Loucy (cell line): ENCODE results near the gene PBX1.

Experiments used
- H2AFZ ChIP-seq: fragments of 200-600 bp; sonication (generic); 2 replicates; pipeline ENCODE4 v1.6.0; 2016; ENCODE audit warnings: antibody characterized with exemption, mild to moderate bottlenecking, low read length, moderate library complexity
- H3F3A ChIP-seq: fragments of 200-600 bp; 2 replicates; pipeline ENCODE4 v1.6.0; 2016; ENCODE audit warnings: antibody characterized with exemption, low read depth, mild to moderate bottlenecking
- H3K27me3 ChIP-seq: fragments of 200-600 bp; sonication (generic); 2 replicates; pipeline ENCODE4 v1.6.1; 2014; ENCODE audit warnings: low read length, mild to moderate bottlenecking; ENCODE audit not compliant: insufficient read depth, poor library complexity, severe bottlenecking
- H3K36me3 ChIP-seq: fragments of 200-600 bp; sonication (generic); 2 replicates; pipeline ENCODE4 v1.6.1; 2016; ENCODE audit warnings: low read length; ENCODE audit not compliant: insufficient read depth
- H3K4me1 ChIP-seq: fragments of 200-600 bp; sonication (generic); 2 replicates; pipeline ENCODE4 v1.5.1; 2014; ENCODE audit warnings: low read length, mild to moderate bottlenecking; ENCODE audit not compliant: insufficient read depth, poor library complexity, severe bottlenecking
- H3K4me2 ChIP-seq: fragments of 200-600 bp; sonication (generic); 2 replicates; pipeline ENCODE4 v1.6.0; 2014; ENCODE audit warnings: antibody characterized with exemption, low read length, low read depth, mild to moderate bottlenecking; ENCODE audit not compliant: poor library complexity, severe bottlenecking
- H3K4me3 ChIP-seq: fragments of 200-600 bp; sonication (generic); 2 replicates; pipeline ENCODE4 v1.5.1; 2014; ENCODE audit warnings: low read length, mild to moderate bottlenecking, mixed read lengths; ENCODE audit not compliant: poor library complexity, severe bottlenecking
- H3K79me2 ChIP-seq: fragments of 200-600 bp; sonication (generic); 2 replicates; pipeline ENCODE4 v1.6.1; 2014; ENCODE audit warnings: low read length; ENCODE audit not compliant: insufficient read depth
- H3K9ac ChIP-seq: fragments of 200-600 bp; sonication (generic); 2 replicates; pipeline ENCODE4 v1.6.0; 2014; ENCODE audit warnings: mild to moderate bottlenecking, low read depth, low read length, moderate library complexity; ENCODE audit not compliant: poor library complexity, severe bottlenecking
- H3K9me2 ChIP-seq: fragments of 200-600 bp; sonication (generic); replicated peaks from 2 replicates; pipeline ENCODE4 v1.6.1; 2016; ENCODE audit warnings: low read depth, low read length, mixed read lengths
- H3K9me3 ChIP-seq: fragments of 200-600 bp; sonication (generic); 2 replicates; pipeline ENCODE4 v1.6.1; 2014; ENCODE audit warnings: mild to moderate bottlenecking, antibody characterized with exemption, low read length, low read depth; ENCODE audit not compliant: insufficient read depth
- H4K20me1 ChIP-seq: fragments of 200-600 bp; sonication (generic); 2 replicates; pipeline ENCODE4 v1.6.0; 2014; ENCODE audit warnings: antibody characterized with exemption, low read length, mild to moderate bottlenecking; ENCODE audit not compliant: insufficient read depth, poor library complexity, severe bottlenecking
- EZH2phosphoT487 ChIP-seq: fragments of 200-600 bp; IDR thresholded peaks from 2 replicates; pipeline ENCODE4 v1.6.1; 2018; ENCODE audit warnings: antibody characterized with exemption, mild to moderate bottlenecking, moderate library complexity, borderline replicate concordance
- TF ChIP-seq, protein P1 (sequence below): fragments of 200-600 bp; sonication (generic); conservative IDR thresholded peaks from 2 replicates; pipeline ENCODE4 v1.5.1; 2014; ENCODE audit warnings: mild to moderate bottlenecking, antibody characterized with exemption, low read length

Gene PBX1

GRCh38 chr1:164583835-164584539 lies 25.0 kb downstream of the PBX1 start:
- Histone ChIP-seq H3K79me2 (no peaks in the 10 kb centered on the region), H3F3A (no peaks in the 10 kb centered on the region), H3K4me3 (no peak overlapping the region), H3K9ac (no peak overlapping the region), H3K9me2 (no peaks in the 10 kb centered on the region), H4K20me1 (no peaks in the 10 kb centered on the region), H3K36me3 (no peaks in the 10 kb centered on the region), H3K4me1 (no peaks in the 10 kb centered on the region), H2AFZ (no peak overlapping the region), H3K27me3 (no peaks in the 10 kb centered on the region), H3K9me3 (no peaks in the 10 kb centered on the region), H3K4me2 (no peak overlapping the region)
- TF ChIP-seq EZH2phosphoT487, result no peak

- Histone ChIP-seq H2AFZ (no peak overlapping the region), H3K79me2 (no peaks in the 10 kb centered on the region), H3F3A (no peaks in the 10 kb centered on the region), H3K36me3 (no peaks in the 10 kb centered on the region), H3K9me3 (no peaks in the 10 kb centered on the region), H4K20me1 (no peaks in the 10 kb centered on the region), H3K9ac (no peak overlapping the region), H3K4me2 (no peak overlapping the region), H3K27me3 (no peaks in the 10 kb centered on the region), H3K4me1 (no peaks in the 10 kb centered on the region), H3K4me3 (no peak overlapping the region), H3K9me2 (no peaks in the 10 kb centered on the region)
- TF ChIP-seq EZH2phosphoT487, result no peak
- TF ChIP-seq, protein P1, sequence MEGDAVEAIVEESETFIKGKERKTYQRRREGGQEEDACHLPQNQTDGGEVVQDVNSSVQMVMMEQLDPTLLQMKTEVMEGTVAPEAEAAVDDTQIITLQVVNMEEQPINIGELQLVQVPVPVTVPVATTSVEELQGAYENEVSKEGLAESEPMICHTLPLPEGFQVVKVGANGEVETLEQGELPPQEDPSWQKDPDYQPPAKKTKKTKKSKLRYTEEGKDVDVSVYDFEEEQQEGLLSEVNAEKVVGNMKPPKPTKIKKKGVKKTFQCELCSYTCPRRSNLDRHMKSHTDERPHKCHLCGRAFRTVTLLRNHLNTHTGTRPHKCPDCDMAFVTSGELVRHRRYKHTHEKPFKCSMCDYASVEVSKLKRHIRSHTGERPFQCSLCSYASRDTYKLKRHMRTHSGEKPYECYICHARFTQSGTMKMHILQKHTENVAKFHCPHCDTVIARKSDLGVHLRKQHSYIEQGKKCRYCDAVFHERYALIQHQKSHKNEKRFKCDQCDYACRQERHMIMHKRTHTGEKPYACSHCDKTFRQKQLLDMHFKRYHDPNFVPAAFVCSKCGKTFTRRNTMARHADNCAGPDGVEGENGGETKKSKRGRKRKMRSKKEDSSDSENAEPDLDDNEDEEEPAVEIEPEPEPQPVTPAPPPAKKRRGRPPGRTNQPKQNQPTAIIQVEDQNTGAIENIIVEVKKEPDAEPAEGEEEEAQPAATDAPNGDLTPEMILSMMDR, result no peak
Observed at GRCh38 chr1:164586591-164586990, 27.6 kb downstream of the PBX1 start.

DNA sequence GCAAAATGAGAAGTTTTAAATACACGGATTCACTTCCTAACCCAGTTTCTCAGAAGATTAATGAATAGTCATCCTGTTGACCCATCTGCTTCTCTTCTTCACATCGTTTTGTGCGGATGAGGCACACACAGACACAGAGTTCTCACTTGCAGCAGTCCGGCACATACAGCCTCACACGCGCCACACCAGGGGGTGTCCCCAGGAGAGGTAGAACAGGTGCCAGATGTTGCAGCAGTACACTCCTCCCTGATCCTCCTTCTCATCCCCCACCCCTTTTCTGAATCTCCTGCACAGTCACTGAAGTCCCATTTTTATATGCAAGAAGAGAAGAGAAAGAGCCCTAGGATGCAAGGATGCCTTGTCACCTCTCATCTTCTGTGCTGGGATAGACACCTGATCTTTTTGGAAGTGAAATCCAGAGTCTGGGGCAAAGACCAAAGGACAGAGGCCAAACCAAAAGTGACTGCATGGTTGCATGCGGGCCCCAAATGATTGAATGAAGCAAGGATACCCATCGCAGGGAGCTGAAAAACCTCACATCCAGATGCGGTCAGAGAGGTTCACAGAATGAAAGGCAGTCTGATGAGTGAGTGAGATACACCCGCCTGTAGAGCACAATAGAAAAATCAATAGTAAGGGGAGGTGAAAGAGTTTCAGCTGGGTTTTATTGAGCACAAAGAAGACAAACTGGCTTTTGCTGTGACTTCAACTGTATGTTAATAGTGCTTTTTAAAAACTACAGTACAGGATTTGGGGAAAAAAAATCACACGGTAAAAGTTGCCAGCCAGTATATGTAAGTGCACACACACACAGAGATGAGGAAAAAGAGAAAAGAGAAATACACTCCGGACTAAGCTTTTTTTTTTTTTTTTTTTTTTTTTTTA lies 28.9 kb downstream of the PBX1 start:
- no peaks in the 10 kb centered on the region for H3K9me2 ChIP-seq
- H3K27me3 ChIP-seq, result no peaks in the 10 kb centered on the region
- no peaks in the 10 kb centered on the region for H3K9me3 ChIP-seq
- TF ChIP-seq, protein P1, result no peak
- TF ChIP-seq EZH2phosphoT487, result no peak
- H3K4me2 ChIP-seq, result no peak overlapping the region
- H4K20me1 ChIP-seq, result no peaks in the 10 kb centered on the region
- no peak overlapping the region for H2AFZ ChIP-seq
- no peaks in the 10 kb centered on the region for H3F3A ChIP-seq
- H3K79me2 ChIP-seq, result no peaks in the 10 kb centered on the region
- H3K4me3 ChIP-seq, result no peak overlapping the region
- no peak overlapping the region for H3K9ac ChIP-seq
- no peaks in the 10 kb centered on the region for H3K36me3 ChIP-seq
- no peaks in the 10 kb centered on the region for H3K4me1 ChIP-seq
